T-cell (primary cell): ENCODE measurements around the gene RTN4RL1. TPM values are rescaled to one million over a fixed set of nuclear protein-coding genes. Genes with fewer than 3 reads are reported as not detected.

Experiments
- ATAC-seq, 4 experiments: fragments of 200-7000 bp in 3 of 4; fragments of 150-1000 bp in 1 of 4; cut with Tn5 transposase; replicated peaks in 1 of 4; 1 replicate in 3 of 4; 2 replicates in 1 of 4; pipeline ENCODE4 v1.10.0; 2021; ENCODE audit warnings: moderate library complexity in 3 of 4, mild to moderate bottlenecking in 2 of 4, moderate number of reproducible peaks in 1 of 4
- CTCF ChIA-PET, 2 donors: fragments of 300-600 bp; sonication (Branson Sonifier 250); formaldehyde crosslinking; loops; one replicate each; lab custom pipeline; 2022; ENCODE audit warnings: antibody characterized with exemption in 2 of 2; lab: Charles Lee
- POLR2A ChIA-PET, 2 donors: fragments of 300-600 bp; sonication (Branson Sonifier 250); formaldehyde crosslinking; loops; one replicate each; lab custom pipeline; 2022; ENCODE audit warnings: antibody characterized with exemption in 2 of 2; lab: Charles Lee
- DNase-seq, 35 experiments: peaks; one replicate each; pipeline versions ENCODE4 v3.0.0 to v3.0.0-alpha.2; 2013 to 2023
- H3K27ac ChIP-seq: one replicate; pipeline ENCODE4 v1.5.1; 2013; ENCODE audit warnings: low read length
- H3K27me3 ChIP-seq, 2 experiments: replicated peaks in 1 of 2; 1 replicate in 1 of 2; 2 replicates in 1 of 2; pipeline versions ENCODE4 v1.6.1 to v1.7.0; 2013; ENCODE audit warnings: low read length in 1 of 2, mixed read lengths in 1 of 2; ENCODE audit not compliant: control insufficient read depth in 2 of 2, insufficient read depth in 2 of 2; ENCODE audit errors: extremely low read depth in 1 of 2
- H3K36me3 ChIP-seq, 2 donors: 1 replicate in 1 of 2; 2 replicates in 1 of 2; pipeline versions ENCODE4 v1.6.1 to v1.7.0; 2013; ENCODE audit warnings: low read length in 1 of 2; ENCODE audit not compliant: control insufficient read depth in 2 of 2, insufficient read depth in 1 of 2; ENCODE audit errors: extremely low read depth in 1 of 2
- H3K4me1 ChIP-seq, 2 experiments: 1 replicate in 1 of 2; 2 replicates in 1 of 2; pipeline versions ENCODE4 v1.6.1 to v1.7.0; 2013; ENCODE audit warnings: low read length in 2 of 2, mixed read lengths in 1 of 2; ENCODE audit not compliant: insufficient read depth in 2 of 2, control insufficient read depth in 1 of 2; ENCODE audit errors: extremely low read depth in 1 of 2
- H3K4me3 ChIP-seq, 2 donors: 1 replicate in 1 of 2; 2 replicates in 1 of 2; pipeline versions ENCODE4 v1.5.1 to v1.7.0; 2013; ENCODE audit warnings: mild to moderate bottlenecking in 2 of 2, low read length in 1 of 2, moderate library complexity in 1 of 2; ENCODE audit not compliant: control insufficient read depth in 1 of 2; ENCODE audit errors: extremely low read depth in 1 of 2
- H3K9me3 ChIP-seq: 2 replicates; pipeline ENCODE4 v1.7.0; 2013
- H3K27ac Mint-ChIP-seq, 2 donors: one replicate each; pipeline ENCODE4 v1.8.0; 2020 to 2021; ENCODE audit warnings: mild to moderate bottlenecking in 2 of 2, mixed read lengths in 2 of 2
- H3K27me3 Mint-ChIP-seq, 2 donors: one replicate each; pipeline ENCODE4 v1.8.0; 2021 to 2022; ENCODE audit warnings: mixed read lengths in 2 of 2
- H3K36me3 Mint-ChIP-seq: one replicate; pipeline ENCODE4 v1.8.0; 2021; ENCODE audit warnings: mixed read lengths
- H3K4me1 Mint-ChIP-seq, 3 donors: one replicate each; pipeline ENCODE4 v1.8.0; 2020 to 2022; ENCODE audit warnings: mixed read lengths in 3 of 3, mild to moderate bottlenecking in 1 of 3
- H3K4me3 Mint-ChIP-seq, 3 donors: one replicate each; pipeline ENCODE4 v1.8.0; 2020 to 2022; ENCODE audit warnings: mild to moderate bottlenecking in 3 of 3, mixed read lengths in 3 of 3, moderate library complexity in 3 of 3
- H3K9me3 Mint-ChIP-seq, 3 donors: one replicate each; pipeline ENCODE4 v1.8.0; 2020 to 2022; ENCODE audit warnings: mixed read lengths in 3 of 3
- WGBS: methylation state at CpG from one replicate; pipeline ENCODE4 v1.1.5; 2013; ENCODE audit warnings: missing lambda C conversion rate; ENCODE audit not compliant: insufficient coverage; 5-methylcytosine and 5-hydroxymethylcytosine counted together
- total RNA-seq, 35 experiments: library from RNA in 6 of 35; stranded (reverse) in 6 of 35; fragments of 120-200 nt in 1 of 35; gene quantifications; one replicate each; pipeline versions ENCODE4 v1.2.1 to v1.2.4 and lab custom pipeline; 2013 to 2026

RTN4RL1 gene
- total RNA-seq, 5 donors from 2014 or later (not counting 1 experiment from before 2014, with no cell fraction given), result 0.43 to 1.1 (median 0.63) TPM

DNA sequence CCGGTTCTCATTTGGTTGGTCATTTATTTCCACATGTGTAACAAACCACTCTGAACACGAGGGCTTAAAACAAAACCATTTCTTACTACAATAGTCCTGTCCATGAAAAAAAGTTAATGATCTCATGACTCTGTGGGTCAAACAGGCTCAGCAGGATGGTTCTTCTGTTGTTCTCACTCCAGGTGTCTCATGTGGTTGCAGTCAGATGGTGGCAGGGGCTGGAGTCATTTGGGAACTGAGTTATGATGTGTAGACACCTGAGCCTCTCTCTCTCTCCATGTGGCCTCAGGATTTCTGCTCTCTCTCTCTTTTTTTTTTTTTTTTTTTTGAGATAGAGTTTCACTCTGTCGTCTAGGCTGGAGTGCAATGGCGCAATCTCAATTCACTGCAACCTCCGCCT, 55.4 kb downstream of the RTN4RL1 start:
- Histone ChIP-seq H3K4me3 (no peak overlapping the region), H3K27ac (no peak overlapping the region), H3K36me3 (no peaks in the 10 kb centered on the region), H3K4me1 (peaks cover 4% of the 10 kb centered on the region in 2 experiments), H3K27me3 (peaks cover 0 to 56% of the 10 kb centered on the region in 2 experiments), H3K9me3 (no peaks in the 10 kb centered on the region)
- no peak overlapping the region for H3K27ac Mint-ChIP-seq
- no peaks in the 10 kb centered on the region for H3K36me3 Mint-ChIP-seq
- ATAC-seq (no peak), DNase-seq (no peak)
- CTCF ChIA-PET, result no interaction called here
- no peaks in the 10 kb centered on the region for H3K9me3 Mint-ChIP-seq
- WGBS, result 67% methylated on average over 1 of the region's 5 CpGs
- POLR2A ChIA-PET, result no interaction called here
- peaks cover 9 to 18% (median 9%) of the 10 kb centered on the region in 3 donors for H3K4me1 Mint-ChIP-seq
- H3K27me3 Mint-ChIP-seq, result peaks cover 27 to 41% of the 10 kb centered on the region in 2 donors
- no peak overlapping the region for H3K4me3 Mint-ChIP-seq

- peaks cover under 1% of the 10 kb centered on the region in 2 experiments for H3K4me1 ChIP-seq
- 23% methylated on average over 10 of the region's 11 CpGs for WGBS
- DNase-seq (no peak), ATAC-seq (peak in 1 of 4 experiments; percentile 28)
- Mint-ChIP-seq H3K27me3 (peaks cover 18 to 28% of the 10 kb centered on the region in 2 donors), H3K9me3 (no peaks in the 10 kb centered on the region), H3K27ac (no peak overlapping the region), H3K4me1 (peaks cover 3 to 12% (median 4%) of the 10 kb centered on the region in 3 donors), H3K4me3 (no peak overlapping the region), H3K36me3 (no peaks in the 10 kb centered on the region)
- peaks cover 0 to 46% of the 10 kb centered on the region in 2 experiments for H3K27me3 ChIP-seq
- no peak overlapping the region for H3K4me3 ChIP-seq
- no peaks in the 10 kb centered on the region for H3K9me3 ChIP-seq
- ChIA-PET CTCF (no interaction called here), POLR2A (interaction anchor here in 1 of 2 donors (0.5 kb wide), 1 partner anchor 650 kb away, joined by 5 read pairs; no protein-coding TSS in a partner anchor)
- no peak overlapping the region for H3K27ac ChIP-seq
- H3K36me3 ChIP-seq, result no peaks in the 10 kb centered on the region
These were observed 57.9 kb downstream of the RTN4RL1 start for GRCh38 chr17:1967213-1967612.

- H3K4me1 ChIP-seq, result no peaks in the 10 kb centered on the region
- no peak overlapping the region for H3K4me3 ChIP-seq
- peaks cover 0 to 45% of the 10 kb centered on the region in 2 experiments for H3K27me3 ChIP-seq
- 73% methylated on average over 5 of the region's 12 CpGs for WGBS
- Mint-ChIP-seq H3K4me3 (no peak overlapping the region), H3K36me3 (no peaks in the 10 kb centered on the region), H3K27me3 (peaks cover 18 to 27% of the 10 kb centered on the region in 2 donors), H3K4me1 (peaks cover 3 to 12% (median 4%) of the 10 kb centered on the region in 3 donors), H3K9me3 (no peaks in the 10 kb centered on the region), H3K27ac (no peak overlapping the region)
- no peaks in the 10 kb centered on the region for H3K9me3 ChIP-seq
- DNase-seq (no peak), ATAC-seq (no peak)
- POLR2A ChIA-PET, result interaction anchor here in 1 of 2 donors (0.5 kb wide), 1 partner anchor 649 kb away, joined by 5 read pairs; no protein-coding TSS in a partner anchor
- CTCF ChIA-PET, result no interaction called here
- no peak overlapping the region for H3K27ac ChIP-seq
- no peaks in the 10 kb centered on the region for H3K36me3 ChIP-seq
These were observed 58.7 kb downstream of the RTN4RL1 start for GRCh38 chr17:1966274-1967086.

DNA sequence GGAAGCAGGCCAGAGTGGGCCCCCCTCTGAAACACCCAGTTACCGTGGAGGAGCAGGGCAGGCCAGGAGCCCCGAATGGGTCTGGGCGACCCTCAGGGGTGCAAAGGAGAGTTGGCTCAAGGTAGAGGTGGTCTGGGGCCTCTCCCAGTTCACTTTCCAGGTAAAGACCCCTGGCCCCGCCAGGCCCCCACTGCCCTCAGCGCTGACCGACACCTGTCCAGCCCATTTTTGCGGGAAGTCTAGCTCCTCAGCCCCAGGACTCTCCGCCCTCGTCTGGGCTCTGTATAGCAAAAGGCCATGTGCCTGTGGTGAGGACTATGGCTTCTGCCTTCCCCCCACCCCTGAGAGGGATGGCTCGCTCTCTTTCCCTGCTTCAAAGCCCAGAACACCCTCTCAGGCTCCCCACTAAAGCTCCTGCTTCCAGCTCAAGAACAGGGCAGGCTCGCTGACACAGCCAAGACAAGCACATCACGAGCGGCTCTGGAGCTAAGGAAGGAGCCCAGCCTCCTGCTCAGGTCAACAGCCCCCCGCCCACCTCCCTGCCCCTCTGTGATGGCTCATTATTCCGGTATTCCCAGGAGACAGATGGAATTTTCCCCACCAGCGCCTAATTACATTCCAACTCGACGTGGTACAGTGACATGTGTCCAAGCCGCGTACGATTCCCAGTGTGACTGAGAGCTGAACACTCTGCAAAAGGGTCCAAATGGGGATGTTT, 59.4 kb downstream of the RTN4RL1 start:
- Histone ChIP-seq H3K4me3 (no peak overlapping the region), H3K4me1 (no peaks in the 10 kb centered on the region), H3K9me3 (no peaks in the 10 kb centered on the region), H3K27ac (no peak overlapping the region), H3K27me3 (peaks cover 0 to 47% of the 10 kb centered on the region in 2 experiments), H3K36me3 (no peaks in the 10 kb centered on the region)
- Mint-ChIP-seq H3K36me3 (no peaks in the 10 kb centered on the region), H3K27me3 (peaks cover 11 to 21% of the 10 kb centered on the region in 2 donors), H3K27ac (no peak overlapping the region), H3K4me1 (peaks cover 3 to 12% (median 4%) of the 10 kb centered on the region in 3 donors), H3K4me3 (no peak overlapping the region), H3K9me3 (no peaks in the 10 kb centered on the region)
- CTCF ChIA-PET, result no interaction called here
- ATAC-seq, result no peak
- POLR2A ChIA-PET, result no interaction called here
- DNase-seq, result no peak
- WGBS, result 91% methylated on average over 13 of the region's 21 CpGs

DNA sequence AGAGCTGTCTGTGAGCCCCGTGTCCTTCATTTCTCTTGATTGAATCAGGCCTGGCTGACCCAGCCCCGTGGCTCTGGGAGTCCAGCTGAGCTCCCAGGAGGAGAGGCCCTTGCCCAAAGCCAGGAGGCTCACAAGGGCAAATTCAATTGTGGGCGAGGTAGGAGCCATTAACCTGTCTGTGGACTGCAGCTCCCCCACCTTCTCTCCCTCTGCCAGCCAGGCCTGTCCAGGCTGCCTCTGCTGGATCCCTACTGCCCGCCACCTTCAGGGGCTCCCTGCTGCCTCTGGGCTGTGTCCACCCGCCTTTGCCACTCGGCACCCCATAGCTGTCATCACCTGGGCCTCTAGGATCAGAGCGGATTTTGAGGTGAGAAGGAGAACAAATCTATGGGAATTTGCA, 61.9 kb downstream of the RTN4RL1 start:
- 88% methylated on average over 4 of the region's 7 CpGs for WGBS
- no peak overlapping the region for H3K27ac Mint-ChIP-seq
- H3K4me3 Mint-ChIP-seq, result no peak overlapping the region
- Histone ChIP-seq H3K4me1 (no peaks in the 10 kb centered on the region), H3K9me3 (no peaks in the 10 kb centered on the region), H3K27me3 (peaks cover 0 to 28% of the 10 kb centered on the region in 2 experiments), H3K27ac (no peak overlapping the region), H3K4me3 (no peak overlapping the region), H3K36me3 (no peaks in the 10 kb centered on the region)
- ChIA-PET CTCF (interaction anchor here in 1 of 2 donors (0.7 kb wide), 1 partner anchor 691 kb away, joined by 6 read pairs; no protein-coding TSS in a partner anchor), POLR2A (no interaction called here)
- no peaks in the 10 kb centered on the region for H3K9me3 Mint-ChIP-seq
- H3K27me3 Mint-ChIP-seq, result peaks cover 2 to 6% of the 10 kb centered on the region in 2 donors
- H3K4me1 Mint-ChIP-seq, result peaks cover 3 to 12% (median 4%) of the 10 kb centered on the region in 3 donors
- ATAC-seq (no peak), DNase-seq (no peak)
- no peaks in the 10 kb centered on the region for H3K36me3 Mint-ChIP-seq

GRCh38 chr17:1961189-1961588, 63.9 kb downstream of the RTN4RL1 start:
- Histone ChIP-seq H3K9me3 (no peaks in the 10 kb centered on the region), H3K27me3 (peaks cover 0 to 11% of the 10 kb centered on the region in 2 experiments), H3K4me3 (no peak overlapping the region), H3K36me3 (no peaks in the 10 kb centered on the region), H3K27ac (no peak overlapping the region), H3K4me1 (no peaks in the 10 kb centered on the region)
- DNase-seq, result no peak
- POLR2A ChIA-PET, result no interaction called here
- Mint-ChIP-seq H3K4me3 (no peak overlapping the region), H3K27ac (no peak overlapping the region), H3K36me3 (no peaks in the 10 kb centered on the region), H3K27me3 (no peaks in the 10 kb centered on the region), H3K4me1 (no peaks in the 10 kb centered on the region), H3K9me3 (no peaks in the 10 kb centered on the region)
- WGBS, result 62% methylated on average over 5 of the region's 14 CpGs
- CTCF ChIA-PET, result no interaction called here
- no peak for ATAC-seq
